BLaER1 treated with 17β-estradiol and CSF1 and Interleukin-3, amounts not matched to agents 10 nM and 100 nM (cell line): ENCODE measurements around the gene METTL24.
A peak's percentile ranks its signal among the peaks of the same experiment; 100 is the strongest.

Source experiments
- H3K27ac ChIP-seq, 11 experiments: shearing (Covaris generic); formaldehyde crosslinking; 2 replicates each; pipeline ENCODE4 v1.8.1; 2022
- H3K27me3 ChIP-seq, 11 experiments: shearing (Covaris generic); formaldehyde crosslinking; 2 replicates each; pipeline ENCODE4 v1.8.1; 2022
- H3K36me3 ChIP-seq, 11 experiments: shearing (Covaris generic); formaldehyde crosslinking; 2 replicates each; pipeline ENCODE4 v1.8.1; 2022
- H3K4me1 ChIP-seq, 10 experiments: shearing (Covaris generic); formaldehyde crosslinking; 2 replicates each; pipeline ENCODE4 v1.8.1; 2022
- H3K4me2 ChIP-seq, 11 experiments: shearing (Covaris generic); formaldehyde crosslinking; 2 replicates each; pipeline ENCODE4 v1.8.1; 2022
- H3K4me3 ChIP-seq, 10 experiments: shearing (Covaris generic); formaldehyde crosslinking; 2 replicates each; pipeline ENCODE4 v1.8.1; 2022
- H3K9ac ChIP-seq, 11 experiments: shearing (Covaris generic); formaldehyde crosslinking; 2 replicates each; pipeline ENCODE4 v1.8.1; 2022
- H3K9me3 ChIP-seq, 11 experiments: shearing (Covaris generic); formaldehyde crosslinking; replicated peaks in 1 of 11; 2 replicates each; pipeline ENCODE4 v1.8.1; 2022
- H4K20me1 ChIP-seq, 11 experiments: shearing (Covaris generic); formaldehyde crosslinking; 2 replicates each; pipeline ENCODE4 v1.8.1; 2022
- Cebpa-rat ChIP-seq, 11 experiments: shearing (Covaris generic); IDR thresholded peaks; 2 replicates each; pipeline ENCODE4 v1.8.1; 2022

The METTL24 gene, protein sequence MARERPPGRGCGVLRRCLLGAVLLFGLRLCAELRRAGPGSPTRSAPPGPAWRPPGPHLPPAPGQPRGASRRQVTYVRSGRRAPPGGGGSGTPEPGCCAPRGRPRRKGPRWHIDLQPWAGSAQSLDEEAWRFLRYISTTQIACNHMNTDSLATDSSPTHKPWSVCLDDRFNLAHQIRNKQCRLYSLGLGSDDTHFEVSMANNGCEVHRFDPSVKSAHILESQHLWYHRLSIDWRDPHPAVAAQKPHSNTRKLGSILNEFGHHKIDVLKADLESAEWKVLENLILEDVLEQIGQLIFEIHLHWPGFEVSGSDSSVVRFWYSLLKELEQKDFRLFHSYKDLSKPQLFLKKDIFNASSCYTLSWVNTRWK

DNA sequence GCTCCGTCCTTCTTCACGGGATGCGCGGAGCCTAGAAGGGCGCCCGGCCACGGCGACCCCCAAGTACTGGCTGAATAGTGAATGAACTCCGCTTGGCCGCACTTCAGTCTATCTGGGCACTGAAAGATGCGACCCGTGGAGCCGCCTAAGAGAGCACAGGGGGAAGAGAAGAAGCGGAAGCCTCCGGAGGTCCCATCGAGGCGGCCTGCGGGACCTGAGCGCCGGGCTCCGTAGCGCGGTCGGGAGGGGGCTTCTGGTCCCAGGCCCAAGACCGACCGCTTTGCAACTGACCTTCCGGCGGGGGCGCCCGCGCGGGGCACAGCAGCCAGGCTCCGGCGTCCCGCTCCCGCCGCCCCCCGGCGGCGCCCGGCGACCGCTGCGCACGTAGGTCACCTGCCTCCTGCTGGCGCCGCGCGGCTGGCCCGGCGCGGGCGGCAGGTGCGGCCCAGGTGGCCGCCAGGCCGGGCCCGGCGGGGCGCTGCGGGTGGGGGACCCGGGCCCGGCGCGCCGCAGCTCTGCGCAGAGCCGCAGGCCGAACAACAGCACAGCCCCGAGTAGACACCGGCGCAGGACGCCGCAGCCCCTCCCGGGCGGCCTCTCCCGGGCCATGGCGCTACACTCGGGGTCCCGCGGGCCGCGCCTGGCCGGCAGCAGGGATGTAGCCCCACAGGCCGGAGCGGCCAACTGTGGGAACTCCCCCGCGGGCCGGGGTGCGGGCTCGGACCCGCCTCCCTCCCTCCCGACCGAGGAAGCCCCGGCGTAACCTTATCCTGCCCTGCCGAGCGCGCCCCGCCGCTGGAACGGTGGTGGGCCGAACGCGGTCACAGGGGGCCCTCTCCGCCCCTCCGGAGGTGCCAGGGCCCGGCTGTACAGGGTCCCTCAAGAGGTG lies at the start of gene METTL24:
METTL24 (minus strand) TSS at position 686 of the 889 bp plus-strand sequence; CDS start at position 609, 77 bp downstream.
- H3K9me3 ChIP-seq, result peaks cover 29 to 40% (median 35%) of the 10 kb centered on the region in 11 experiments
- no peaks in the 10 kb centered on the region for H4K20me1 ChIP-seq
- peaks cover 0 to 6% (median 0%) of the 10 kb centered on the region in 11 experiments; a peak in 2 of 22 replicates for H3K36me3 ChIP-seq
- H3K4me3 ChIP-seq, result peak within 1 kb of the TSS; percentile 47 to 70 (median 58)
- peak within 1 kb of the TSS in 5 of 11 experiments; percentile 16 to 29 (median 27); a peak in 4 of 22 replicates for H3K9ac ChIP-seq
- peak within 1 kb of the TSS; percentile 65 to 92 (median 83) for H3K4me2 ChIP-seq
- no peak for TF ChIP-seq Cebpa-rat (IDR thresholded peaks at IDR 0.05)
- peaks cover 45 to 61% (median 54%) of the 10 kb centered on the region in 11 experiments for H3K27me3 ChIP-seq
- no peak within 1 kb of the TSS for H3K27ac ChIP-seq
- H3K4me1 ChIP-seq, result peaks cover 0 to 10% (median 7%) of the 10 kb centered on the region in 10 experiments; a peak in 8 of 20 replicates

DNA sequence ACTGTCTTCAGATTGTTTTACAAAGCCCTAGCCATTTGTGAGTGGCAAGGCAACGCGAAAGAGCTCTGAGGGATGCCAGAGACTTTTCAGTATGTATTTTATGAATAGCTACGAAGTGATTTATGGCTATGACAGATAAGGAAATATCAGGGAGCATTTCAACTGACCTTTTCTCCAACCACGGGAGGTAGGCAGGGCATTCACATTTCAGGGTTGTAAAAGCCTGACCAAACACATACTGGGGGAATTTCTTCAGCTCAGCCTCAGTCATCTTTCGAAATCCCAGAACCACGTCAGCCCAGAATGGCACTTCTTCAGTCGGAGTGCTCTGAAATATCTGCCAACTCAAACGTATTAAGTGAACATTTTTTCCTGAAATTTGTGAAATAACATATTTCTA lies 46.5 kb upstream of the METTL24 start:
- Histone ChIP-seq H3K4me1 (peaks cover 0 to 7% (median 4%) of the 10 kb centered on the region in 10 experiments; a peak in 9 of 20 replicates), H3K4me3 (no peak overlapping the region), H3K4me2 (no peak overlapping the region), H3K27ac (no peak overlapping the region), H4K20me1 (no peaks in the 10 kb centered on the region), H3K36me3 (no peaks in the 10 kb centered on the region), H3K27me3 (peaks cover 3 to 14% (median 12%) of the 10 kb centered on the region in 11 experiments; a peak in 20 of 22 replicates), H3K9ac (no peak overlapping the region), H3K9me3 (peaks cover 0 to 8% (median 0%) of the 10 kb centered on the region in 11 experiments; a peak in 4 of 22 replicates)
- no peak for TF ChIP-seq Cebpa-rat (IDR thresholded peaks at IDR 0.05)

DNA sequence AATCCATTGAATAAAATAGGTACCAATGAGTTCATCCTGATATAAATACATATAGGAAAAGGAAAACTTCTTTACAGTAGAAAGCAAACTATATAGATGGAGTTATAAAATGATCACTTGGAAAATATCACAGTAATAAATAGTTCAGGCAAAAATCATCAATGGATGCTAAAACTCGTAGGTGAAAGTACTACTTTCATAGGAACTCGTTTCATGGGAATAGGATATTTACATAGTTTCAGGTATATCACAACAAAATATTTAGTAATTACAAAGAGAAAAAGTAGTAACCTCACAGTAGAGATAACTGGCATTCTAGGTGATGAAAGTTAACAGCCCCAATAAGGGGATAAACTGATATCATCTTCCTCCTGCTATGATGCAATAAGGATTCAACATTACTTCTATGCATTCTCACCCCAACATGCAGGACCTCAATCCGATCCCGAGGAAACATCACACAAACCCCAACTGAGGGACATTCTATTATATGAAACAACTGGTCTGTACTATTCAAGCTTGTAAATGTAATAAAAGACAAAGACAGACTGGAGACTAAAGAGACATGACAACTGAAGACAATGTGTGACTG lies 43.5 kb upstream of the METTL24 start:
- Histone ChIP-seq H3K27ac (no peak overlapping the region), H3K9me3 (peaks cover 0 to 8% (median 0%) of the 10 kb centered on the region in 11 experiments; a peak in 1 of 22 replicates), H3K27me3 (peaks cover 3 to 16% (median 14%) of the 10 kb centered on the region in 11 experiments; a peak in 20 of 22 replicates), H3K4me2 (no peak overlapping the region), H3K4me1 (peaks cover 0 to 15% (median 12%) of the 10 kb centered on the region in 10 experiments; a peak in 16 of 20 replicates), H3K9ac (no peak overlapping the region), H3K4me3 (no peak overlapping the region), H3K36me3 (no peaks in the 10 kb centered on the region), H4K20me1 (no peaks in the 10 kb centered on the region)
- no peak for TF ChIP-seq Cebpa-rat (IDR thresholded peaks at IDR 0.05)

DNA sequence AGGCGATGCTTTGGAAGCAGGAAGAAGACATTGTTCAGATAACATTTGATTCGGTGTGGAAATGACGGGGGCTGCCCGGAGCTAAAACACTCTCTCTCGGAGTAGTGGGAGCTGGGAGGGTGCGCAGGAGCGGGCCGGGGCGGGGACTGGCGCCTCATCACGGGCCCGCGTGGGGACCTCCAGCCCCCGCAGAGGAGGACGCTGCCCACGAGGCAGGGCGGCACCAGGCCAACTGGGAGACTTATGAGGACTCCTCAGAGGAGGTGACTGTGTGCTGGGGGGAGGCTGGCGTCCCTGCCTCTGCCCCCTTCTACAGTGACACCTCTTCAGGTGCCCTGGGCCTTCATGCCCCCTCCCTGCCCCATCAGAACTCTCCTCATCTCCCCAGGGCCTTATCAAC lies 42.1 kb upstream of the METTL24 start:
- Histone ChIP-seq H3K36me3 (no peaks in the 10 kb centered on the region), H3K27me3 (peaks cover 3 to 16% (median 14%) of the 10 kb centered on the region in 11 experiments; a peak in 20 of 22 replicates), H3K27ac (no peak overlapping the region), H3K9ac (no peak overlapping the region), H3K4me1 (peaks cover 0 to 15% (median 13%) of the 10 kb centered on the region in 10 experiments; a peak in 16 of 20 replicates), H3K9me3 (peaks cover 0 to 8% (median 0%) of the 10 kb centered on the region in 11 experiments; a peak in 1 of 22 replicates), H3K4me2 (peak overlapping the region in 6 of 11 experiments; percentile 29 to 54 (median 41); a peak in 8 of 22 replicates), H3K4me3 (no peak overlapping the region), H4K20me1 (no peaks in the 10 kb centered on the region)
- no peak for TF ChIP-seq Cebpa-rat (IDR thresholded peaks at IDR 0.05)

DNA sequence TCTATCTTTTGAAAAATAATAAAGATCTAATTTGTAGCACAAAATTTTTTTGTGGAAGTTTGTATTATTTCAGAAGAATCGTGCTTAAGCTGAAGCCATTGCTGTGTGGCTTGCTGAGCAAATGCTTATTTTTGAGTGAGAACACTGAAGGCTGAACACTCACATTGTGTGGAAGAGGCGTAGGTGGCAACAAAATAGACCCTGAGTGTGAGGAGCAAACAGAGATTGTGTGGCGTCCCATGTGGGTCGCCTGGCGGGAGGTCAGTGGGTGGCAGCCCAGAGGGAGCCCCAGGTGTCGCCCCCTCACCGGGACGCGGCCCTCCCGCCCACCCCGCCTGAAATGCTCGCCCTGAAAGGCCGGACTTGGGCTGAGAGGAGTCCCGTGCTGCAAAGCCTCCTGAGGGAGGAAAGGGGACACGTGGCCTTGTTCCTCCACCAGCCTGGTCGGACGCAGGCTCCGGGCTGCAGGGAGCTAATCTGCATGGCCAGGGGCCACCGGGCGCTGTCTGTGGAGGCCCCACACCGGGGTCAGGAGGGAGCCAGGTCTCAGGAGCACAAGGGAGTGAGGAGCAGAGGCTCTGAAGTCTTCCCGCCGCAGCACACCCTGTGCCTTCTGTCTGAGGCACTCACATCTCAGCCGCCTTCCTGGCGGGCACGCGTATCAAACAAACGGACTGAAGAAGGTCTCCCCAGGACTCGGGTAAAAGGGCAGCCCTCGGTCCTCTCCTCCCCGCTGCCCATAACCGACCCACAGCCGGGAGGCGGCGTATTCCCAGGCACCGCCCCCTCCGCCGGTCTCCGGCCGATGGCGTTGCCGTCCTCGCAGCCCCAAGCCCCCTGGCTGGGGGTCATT lies 41.3 kb upstream of the METTL24 start:
- H3K4me1 ChIP-seq, result peaks cover 0 to 15% (median 13%) of the 10 kb centered on the region in 10 experiments; a peak in 16 of 20 replicates
- peaks cover 3 to 16% (median 14%) of the 10 kb centered on the region in 11 experiments; a peak in 20 of 22 replicates for H3K27me3 ChIP-seq
- no peak overlapping the region for H3K9ac ChIP-seq
- no peak overlapping the region for H3K27ac ChIP-seq
- no peaks in the 10 kb centered on the region for H4K20me1 ChIP-seq
- no peak overlapping the region for H3K4me3 ChIP-seq
- peak overlapping the region; percentile 27 to 57 (median 41); a peak in 20 of 22 replicates for H3K4me2 ChIP-seq
- no peaks in the 10 kb centered on the region for H3K36me3 ChIP-seq
- no peak for TF ChIP-seq Cebpa-rat (IDR thresholded peaks at IDR 0.05)
- H3K9me3 ChIP-seq, result peaks cover 0 to 8% (median 0%) of the 10 kb centered on the region in 11 experiments; a peak in 1 of 22 replicates

DNA sequence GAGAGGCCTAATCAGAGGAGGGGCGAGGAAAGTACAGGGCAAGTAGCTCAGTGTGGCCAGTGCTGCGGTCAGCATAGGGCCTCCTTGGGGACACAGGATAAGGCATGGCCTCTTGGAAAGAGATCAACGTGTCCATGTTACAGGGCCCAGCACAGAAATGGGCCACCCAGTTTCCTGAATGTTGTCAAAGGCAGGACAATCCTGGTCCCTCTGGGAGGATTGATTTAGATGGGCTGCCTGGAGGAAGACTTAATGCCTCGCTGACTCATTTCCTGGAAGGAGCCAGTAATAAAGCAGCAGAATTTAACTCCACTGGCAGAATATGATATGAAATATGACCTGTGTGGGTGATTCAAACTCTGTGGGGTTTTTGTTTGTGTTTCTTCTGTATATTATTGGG lies 40.6 kb upstream of the METTL24 start:
- H3K36me3 ChIP-seq, result no peaks in the 10 kb centered on the region
- no peaks in the 10 kb centered on the region for H4K20me1 ChIP-seq
- peaks cover 3 to 16% (median 14%) of the 10 kb centered on the region in 11 experiments; a peak in 20 of 22 replicates for H3K27me3 ChIP-seq
- peak overlapping the region; percentile 9 to 40 (median 28); a peak in 16 of 22 replicates for H3K4me2 ChIP-seq
- H3K27ac ChIP-seq, result no peak overlapping the region
- TF ChIP-seq Cebpa-rat (IDR thresholded peaks at IDR 0.05), result no peak
- H3K4me3 ChIP-seq, result no peak overlapping the region
- H3K4me1 ChIP-seq, result peaks cover 0 to 15% (median 13%) of the 10 kb centered on the region in 10 experiments; a peak in 16 of 20 replicates
- H3K9me3 ChIP-seq, result peaks cover 0 to 8% (median 0%) of the 10 kb centered on the region in 11 experiments; a peak in 1 of 22 replicates
- H3K9ac ChIP-seq, result no peak overlapping the region

DNA sequence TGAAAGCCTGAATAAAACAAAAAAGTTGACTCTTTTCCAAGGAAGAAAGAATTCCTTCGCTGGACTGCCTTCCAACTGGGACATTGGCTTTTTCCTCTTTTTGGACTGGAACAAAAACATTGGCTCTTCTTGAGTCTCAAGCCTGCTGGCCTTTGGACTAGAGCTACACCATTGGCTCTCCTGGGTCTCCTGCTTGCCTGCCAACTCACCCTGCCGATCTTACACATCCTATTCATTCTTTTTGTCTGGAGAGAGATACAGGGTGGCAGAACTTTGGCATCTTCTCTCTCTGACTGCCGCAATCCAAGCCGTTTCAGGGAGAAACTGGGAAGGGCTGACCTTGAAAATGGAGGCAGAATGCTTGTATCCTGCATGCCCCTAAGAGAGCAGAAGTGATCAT lies 37.1 kb upstream of the METTL24 start:
- H3K4me1 ChIP-seq, result peaks cover 5 to 18% (median 16%) of the 10 kb centered on the region in 10 experiments; a peak in 19 of 20 replicates
- peaks cover 3 to 8% (median 8%) of the 10 kb centered on the region in 11 experiments; a peak in 20 of 22 replicates for H3K27me3 ChIP-seq
- no peak overlapping the region for H3K27ac ChIP-seq
- no peaks in the 10 kb centered on the region for H3K36me3 ChIP-seq
- 0 out of 22 replicates have a peak overlapping the region, but pooled peaks of 1 of the 11 experiments have one; percentile 10 for H3K4me2 ChIP-seq
- H4K20me1 ChIP-seq, result no peaks in the 10 kb centered on the region
- H3K9ac ChIP-seq, result no peak overlapping the region
- H3K9me3 ChIP-seq, result peaks cover 0 to 4% (median 0%) of the 10 kb centered on the region in 11 experiments; a peak in 1 of 22 replicates
- H3K4me3 ChIP-seq, result no peak overlapping the region
- no peak for TF ChIP-seq Cebpa-rat (IDR thresholded peaks at IDR 0.05)
